8988T (cell line): ENCODE results near the gene ATP4A.
A peak's percentile ranks its signal among the peaks of the same experiment; 100 is the strongest.

Experiments
- DNase-seq: peaks from one replicate; pipeline ENCODE4 v3.0.0; 2011

Gene ATP4A

GRCh38 chr19:35522745-35523327 is 40.6 kb downstream of the ATP4A start:
- DNase-seq: no peak

- DNase-seq: no peak
These were observed 42.2 kb downstream of the ATP4A start for GRCh38 chr19:35521124-35521743.

GRCh38 chr19:35519291-35519690 is 44.2 kb downstream of the ATP4A start:
- DNase-seq: no peak

- DNase-seq: peak; percentile 79
These were observed 45.1 kb downstream of the ATP4A start for GRCh38 chr19:35518313-35518712.

- no peak for DNase-seq
These were observed 46.1 kb downstream of the ATP4A start for GRCh38 chr19:35517342-35517741.

GRCh38 chr19:35516310-35516709 is 47.1 kb downstream of the ATP4A start:
- no peak for DNase-seq

GRCh38 chr19:35514282-35514809 is 49.1 kb downstream of the ATP4A start:
- DNase-seq: no peak

GRCh38 chr19:35513628-35514281 is 49.7 kb downstream of the ATP4A start, which contains the start of gene DMKN:
TSS of gene DMKN (minus strand) at chr19:35513649. CDS start at chr19:35513475, 174 bp downstream.
- DNase-seq: peak; percentile 67

GRCh38 chr19:35512831-35513627 is 50.4 kb downstream of the ATP4A start:
- DNase-seq: no peak

- DNase-seq: no peak
These were observed 52.1 kb downstream of the ATP4A start for GRCh38 chr19:35511337-35511736.

- DNase-seq: no peak
These were observed 52.9 kb downstream of the ATP4A start for GRCh38 chr19:35510626-35510964.

GRCh38 chr19:35509861-35510625 is 53.4 kb downstream of the ATP4A start:
- peak; percentile 98 for DNase-seq

- DNase-seq: peak; percentile 76
These were observed 54.3 kb downstream of the ATP4A start for GRCh38 chr19:35509018-35509652.

GRCh38 chr19:35508129-35508528 is 55.3 kb downstream of the ATP4A start:
- no peak for DNase-seq

GRCh38 chr19:35507561-35507960 is 55.9 kb downstream of the ATP4A start:
- DNase-seq: no peak

GRCh38 chr19:35506011-35506410 is 57.4 kb downstream of the ATP4A start:
- DNase-seq: no peak

- DNase-seq: no peak
These were observed 60.7 kb downstream of the ATP4A start for GRCh38 chr19:35502751-35503150.

GRCh38 chr19:35501684-35502083 is 61.8 kb downstream of the ATP4A start:
- DNase-seq: no peak

GRCh38 chr19:35500611-35501010 is 62.8 kb downstream of the ATP4A start:
- DNase-seq: no peak
